Mesendoderm (in vitro differentiated cells): ENCODE data around the gene MRPS12.

Experiments used
- DNase-seq: peaks from one replicate; pipeline ENCODE4 v3.0.0; 2013
- H2AK5ac ChIP-seq: 2 replicates; pipeline ENCODE4 v1.6.1; 2013; ENCODE audit warnings: low read length, inconsistent platforms
- H2BK120ac ChIP-seq: 2 replicates; pipeline ENCODE4 v1.6.1; 2013; ENCODE audit warnings: low read depth, mild to moderate bottlenecking, low read length, moderate library complexity, mixed read lengths
- H2BK15ac ChIP-seq: replicated peaks from 2 replicates; pipeline ENCODE4 v1.6.1; 2013; ENCODE audit warnings: low read depth, mild to moderate bottlenecking, moderate library complexity
- H2BK5ac ChIP-seq: 2 replicates; pipeline ENCODE4 v1.6.1; 2013; ENCODE audit warnings: low read length, inconsistent platforms
- H3K18ac ChIP-seq: 2 replicates; pipeline ENCODE4 v1.6.1; 2013; ENCODE audit warnings: mild to moderate bottlenecking, low read length, mixed read lengths
- H3K23ac ChIP-seq: one replicate; pipeline ENCODE4 v1.6.1; 2013; ENCODE audit warnings: low read length
- H3K27ac ChIP-seq: 2 replicates; pipeline ENCODE4 v1.5.1; 2013; ENCODE audit warnings: low read depth, mild to moderate bottlenecking, inconsistent platforms, low read length, moderate library complexity
- H3K27me3 ChIP-seq: 2 replicates; pipeline ENCODE4 v1.6.1; 2013; ENCODE audit warnings: low read length, control low read depth, mild to moderate bottlenecking, inconsistent platforms; ENCODE audit not compliant: insufficient read depth, poor library complexity
- H3K36me3 ChIP-seq: 2 replicates; pipeline ENCODE4 v1.6.1; 2013; ENCODE audit warnings: low read length, inconsistent platforms; ENCODE audit not compliant: control insufficient read depth, insufficient read depth
- H3K4ac ChIP-seq: one replicate; pipeline ENCODE4 v1.6.1; 2013; ENCODE audit warnings: low read depth, mild to moderate bottlenecking, low read length, moderate library complexity
- H3K4me1 ChIP-seq: 2 replicates; pipeline ENCODE4 v1.6.1; 2013; ENCODE audit warnings: low read depth, low read length, inconsistent platforms; ENCODE audit not compliant: control insufficient read depth
- H3K4me2 ChIP-seq: 2 replicates; pipeline ENCODE4 v1.6.1; 2013; ENCODE audit warnings: low read length
- H3K4me3 ChIP-seq: 2 replicates; pipeline ENCODE4 v1.5.1; 2013; ENCODE audit warnings: mild to moderate bottlenecking, low read length
- H3K56ac ChIP-seq: one replicate; pipeline ENCODE4 v1.6.1; 2013; ENCODE audit warnings: low read length
- H3K79me1 ChIP-seq: 2 replicates; pipeline ENCODE4 v1.6.1; 2013; ENCODE audit warnings: low read length, inconsistent platforms
- H3K79me2 ChIP-seq: 2 replicates; pipeline ENCODE4 v1.6.1; 2013; ENCODE audit warnings: mild to moderate bottlenecking, low read length; ENCODE audit not compliant: control insufficient read depth, insufficient read depth
- H3K9ac ChIP-seq: 2 replicates; pipeline ENCODE4 v1.6.1; 2013; ENCODE audit warnings: low read length, inconsistent platforms
- H4K5ac ChIP-seq: one replicate; pipeline ENCODE4 v1.6.1; 2013; ENCODE audit warnings: low read length
- H4K8ac ChIP-seq: one replicate; pipeline ENCODE4 v1.6.1; 2013; ENCODE audit warnings: low read depth, mild to moderate bottlenecking, control low read depth, low read length, moderate library complexity
- WGBS: extraction: QIAGEN DNeasy Blood & Tissue Kit; methylation state at CpG from one replicate; pipeline ENCODE4 v1.1.7; 2013; ENCODE audit warnings: low lambda C conversion rate, missing lambda C conversion rate; ENCODE audit not compliant: insufficient coverage; ENCODE audit errors: extremely low coverage; 5-methylcytosine and 5-hydroxymethylcytosine counted together

MRPS12 gene

DNA sequence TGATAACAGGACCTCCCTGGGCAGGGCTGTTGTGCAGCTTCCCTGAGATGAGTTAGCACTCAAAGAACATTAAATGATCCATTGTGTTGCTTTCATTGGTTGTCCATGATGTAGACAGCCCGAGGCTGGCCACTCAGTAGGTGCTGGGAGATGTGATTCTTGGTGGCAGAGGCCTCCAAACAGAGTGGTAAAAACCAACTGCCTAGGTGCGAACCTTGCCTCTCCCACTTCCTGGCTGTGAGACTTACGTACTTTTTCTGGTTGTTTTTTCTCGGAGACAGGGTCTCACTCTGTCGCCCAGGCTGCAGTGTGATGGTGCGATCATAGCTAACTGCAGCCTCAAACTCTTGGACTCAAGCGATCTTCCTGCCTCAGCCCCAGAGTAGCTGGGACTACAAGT, 6.4 kb upstream of the MRPS12 start:
- no peak overlapping the region for H3K4me2 ChIP-seq
- peaks cover 9% of the 10 kb centered on the region for H3K36me3 ChIP-seq
- H2BK15ac ChIP-seq: no peak overlapping the region
- no CpG with 5 or more reads among the region's 7 CpGs for WGBS
- H3K27ac ChIP-seq: no peak overlapping the region
- no peak for DNase-seq
- H2AK5ac ChIP-seq: no peak overlapping the region
- H2BK120ac ChIP-seq: no peak overlapping the region
- H3K4me3 ChIP-seq: no peak overlapping the region
- H3K79me1 ChIP-seq: no peaks in the 10 kb centered on the region
- H3K56ac ChIP-seq: no peak overlapping the region
- no peaks in the 10 kb centered on the region for H3K4me1 ChIP-seq
- peaks cover 4% of the 10 kb centered on the region for H3K79me2 ChIP-seq
- no peak overlapping the region for H3K18ac ChIP-seq
- no peak overlapping the region for H4K5ac ChIP-seq
- no peak overlapping the region for H4K8ac ChIP-seq
- no peak overlapping the region for H3K4ac ChIP-seq
- H2BK5ac ChIP-seq: no peak overlapping the region
- no peak overlapping the region for H3K23ac ChIP-seq
- no peak overlapping the region for H3K9ac ChIP-seq
- no peaks in the 10 kb centered on the region for H3K27me3 ChIP-seq

DNA sequence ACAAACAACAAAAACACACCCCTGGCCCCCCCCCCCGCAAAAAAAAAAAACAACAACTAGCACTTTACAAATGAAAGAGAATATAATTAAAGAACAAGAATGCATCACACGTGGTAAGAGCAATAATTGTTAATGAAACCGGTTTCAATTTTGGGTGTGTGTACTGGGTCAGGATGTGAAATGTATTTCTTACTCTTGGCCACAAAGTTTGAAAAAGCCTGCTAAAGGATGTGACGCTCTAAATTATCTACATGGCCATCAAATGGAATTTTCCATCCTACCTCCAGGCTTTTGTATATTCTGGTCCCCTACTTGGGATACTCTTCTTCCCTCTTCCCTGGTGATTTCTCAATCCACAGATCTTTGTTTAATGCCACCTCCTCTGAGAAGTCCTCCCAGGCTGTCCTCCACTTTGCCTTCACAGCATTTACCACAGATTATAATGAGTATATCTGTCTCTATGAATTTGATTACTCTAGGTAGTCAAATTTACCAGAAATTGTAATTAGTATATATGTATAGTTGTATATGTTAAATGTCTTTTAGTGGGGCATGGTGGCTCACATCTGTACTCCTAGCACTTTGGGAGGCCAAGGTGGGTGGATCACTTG, 2.2 kb upstream of the MRPS12 start:
- no peak overlapping the region for H3K4me3 ChIP-seq

GRCh38 chr19:38929929-38930775, 592 bp upstream of the MRPS12 start, which contains the start of gene SARS2:
SARS2 (minus strand) TSS chr19:38930763; CDS start chr19:38930736, 27 bp downstream.
- peak within 1 kb of the TSS; percentile 88 for H3K4me3 ChIP-seq
- peaks cover 6% of the 10 kb centered on the region for H3K36me3 ChIP-seq
- peak; percentile 96 for DNase-seq
- peaks cover 2% of the 10 kb centered on the region for H3K4me1 ChIP-seq
- peaks cover 12% of the 10 kb centered on the region for H3K79me1 ChIP-seq
- peak within 1 kb of the TSS; percentile 66 for H2BK5ac ChIP-seq
- peak within 1 kb of the TSS; percentile 87 for H4K8ac ChIP-seq
- no CpG with 5 or more reads among the region's 49 CpGs for WGBS
- H3K18ac ChIP-seq: peak within 1 kb of the TSS; percentile 55
- peak within 1 kb of the TSS; percentile 33 for H4K5ac ChIP-seq
- peak within 1 kb of the TSS; percentile 28 for H2AK5ac ChIP-seq
- peak within 1 kb of the TSS; percentile 51 for H3K23ac ChIP-seq
- peaks cover 17% of the 10 kb centered on the region for H3K79me2 ChIP-seq
- peak within 1 kb of the TSS; percentile 92 for H3K9ac ChIP-seq
- H3K4ac ChIP-seq: no peak within 1 kb of the TSS
- H3K56ac ChIP-seq: peak within 1 kb of the TSS; percentile 97
- no peak within 1 kb of the TSS for H2BK120ac ChIP-seq
- H2BK15ac ChIP-seq: no peak within 1 kb of the TSS
- no peaks in the 10 kb centered on the region for H3K27me3 ChIP-seq
- H3K4me2 ChIP-seq: peak within 1 kb of the TSS; percentile 88
- peak within 1 kb of the TSS; percentile 77 for H3K27ac ChIP-seq

More for the DNA sequence above, 2.2 kb upstream of the MRPS12 start:
- Histone ChIP-seq H3K9ac (no peak overlapping the region), H4K8ac (no peak overlapping the region), H3K4me2 (no peak overlapping the region), H3K4ac (no peak overlapping the region), H3K79me2 (peaks cover 17% of the 10 kb centered on the region), H3K18ac (no peak overlapping the region), H2BK15ac (no peak overlapping the region), H3K27ac (no peak overlapping the region), H3K56ac (no peak overlapping the region), H3K36me3 (peaks cover 8% of the 10 kb centered on the region), H3K27me3 (no peaks in the 10 kb centered on the region), H2BK5ac (no peak overlapping the region), H2BK120ac (no peak overlapping the region), H3K23ac (no peak overlapping the region), H3K79me1 (peaks cover 11% of the 10 kb centered on the region), H2AK5ac (no peak overlapping the region), H4K5ac (no peak overlapping the region), H3K4me1 (peaks cover 2% of the 10 kb centered on the region)
- WGBS: no CpG with 5 or more reads among the region's 4 CpGs
- DNase-seq: no peak

GRCh38 chr19:38931521-38931793, 713 bp downstream of the MRPS12 start:
- H2BK5ac ChIP-seq: no peak overlapping the region
- DNase-seq: no peak
- peaks cover 2% of the 10 kb centered on the region for H3K4me1 ChIP-seq
- H2BK15ac ChIP-seq: no peak overlapping the region
- no peak overlapping the region for H3K18ac ChIP-seq
- H3K27ac ChIP-seq: no peak overlapping the region
- H3K79me2 ChIP-seq: peaks cover 17% of the 10 kb centered on the region
- peaks cover 1% of the 10 kb centered on the region for H3K36me3 ChIP-seq
- H3K4me3 ChIP-seq: peak overlapping the region; percentile 74
- H3K23ac ChIP-seq: no peak overlapping the region
- peak overlapping the region; percentile 28 for H2AK5ac ChIP-seq
- H3K27me3 ChIP-seq: no peaks in the 10 kb centered on the region
- no CpG with 5 or more reads among the region's 8 CpGs for WGBS
- no peak overlapping the region for H2BK120ac ChIP-seq
- H3K9ac ChIP-seq: peak overlapping the region; percentile 90
- no peak overlapping the region for H4K5ac ChIP-seq
- no peak overlapping the region for H3K4ac ChIP-seq
- peaks cover 12% of the 10 kb centered on the region for H3K79me1 ChIP-seq
- peak overlapping the region; percentile 97 for H3K56ac ChIP-seq
- H3K4me2 ChIP-seq: peak overlapping the region; percentile 88
- no peak overlapping the region for H4K8ac ChIP-seq

DNA sequence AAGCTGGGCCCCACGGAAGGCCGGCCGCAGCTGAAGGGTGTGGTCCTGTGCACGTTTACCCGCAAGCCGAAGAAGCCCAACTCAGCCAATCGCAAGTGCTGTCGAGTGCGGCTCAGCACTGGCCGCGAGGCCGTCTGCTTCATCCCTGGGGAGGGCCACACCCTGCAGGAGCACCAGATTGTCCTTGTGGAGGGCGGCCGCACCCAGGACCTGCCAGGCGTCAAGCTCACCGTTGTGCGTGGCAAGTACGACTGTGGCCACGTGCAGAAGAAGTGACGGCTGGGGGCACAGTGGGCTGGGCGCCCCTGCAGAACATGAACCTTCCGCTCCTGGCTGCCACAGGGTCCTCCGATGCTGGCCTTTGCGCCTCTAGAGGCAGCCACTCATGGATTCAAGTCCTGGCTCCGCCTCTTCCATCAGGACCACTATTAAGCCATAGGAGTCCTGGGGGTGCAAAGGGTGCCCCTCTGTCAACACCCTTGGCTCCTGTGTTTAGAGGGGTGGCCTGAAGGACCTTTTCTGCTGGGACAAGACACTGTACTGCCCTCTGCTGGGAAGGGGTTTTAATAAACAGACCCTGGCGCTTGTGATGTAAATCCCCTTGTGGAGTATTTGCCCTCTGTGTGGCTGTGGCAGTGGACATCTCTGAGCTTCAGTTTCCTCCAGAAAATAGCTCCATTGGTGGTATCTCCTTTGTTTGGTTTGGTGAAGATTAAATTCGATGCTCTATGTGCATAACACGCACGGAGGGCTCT, 1.9 kb downstream of the MRPS12 start:
- peak; percentile 67 for DNase-seq
- Histone ChIP-seq H3K4me3 (no peak overlapping the region), H3K79me2 (peaks cover 17% of the 10 kb centered on the region), H3K4me2 (no peak overlapping the region), H3K27ac (no peak overlapping the region), H2AK5ac (no peak overlapping the region), H2BK5ac (no peak overlapping the region), H3K56ac (no peak overlapping the region), H4K8ac (no peak overlapping the region), H3K9ac (no peak overlapping the region), H3K79me1 (peaks cover 12% of the 10 kb centered on the region), H3K36me3 (peaks cover 1% of the 10 kb centered on the region), H2BK15ac (no peak overlapping the region), H3K23ac (no peak overlapping the region), H3K4me1 (peaks cover 2% of the 10 kb centered on the region), H4K5ac (no peak overlapping the region), H3K27me3 (no peaks in the 10 kb centered on the region), H3K18ac (no peak overlapping the region), H2BK120ac (no peak overlapping the region), H3K4ac (no peak overlapping the region)
- no CpG with 5 or more reads among the region's 29 CpGs for WGBS
